G401.6 (cell line): Measurements from ENCODE around the gene GBGT1.

Source experiments
- FAIRE-seq: peaks from 2 replicates; lab custom pipeline; 2012; peaks lifted over from hg19 to GRCh38; lab: Jason Lieb, UNC

GBGT1 gene

GRCh38 chr9:133125941-133126696 lies 37.6 kb downstream of the GBGT1 start:
- no peak for FAIRE-seq

DNA sequence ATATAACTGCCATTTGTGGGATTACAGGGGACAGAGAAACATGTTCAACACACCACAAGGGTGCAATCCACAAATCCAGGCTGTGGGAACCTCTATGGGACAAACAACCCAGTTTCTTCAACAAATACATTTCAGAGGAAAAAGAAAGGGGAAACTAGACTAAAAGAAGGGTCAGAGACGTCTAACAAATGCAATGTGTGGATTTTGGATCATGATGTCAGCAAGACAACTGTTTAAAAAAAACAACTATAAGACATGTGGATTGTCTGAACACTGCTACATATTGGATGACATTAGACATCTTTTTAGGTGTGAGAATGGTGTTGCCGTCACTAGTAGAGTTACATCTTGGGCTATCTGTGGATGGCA lies 38.8 kb downstream of the GBGT1 start:
- no peak for FAIRE-seq

- no peak for FAIRE-seq
These were observed 39.4 kb downstream of the GBGT1 start for GRCh38 chr9:133124123-133124906.

GRCh38 chr9:133122935-133123611 lies 40.6 kb downstream of the GBGT1 start:
- no peak for FAIRE-seq

DNA sequence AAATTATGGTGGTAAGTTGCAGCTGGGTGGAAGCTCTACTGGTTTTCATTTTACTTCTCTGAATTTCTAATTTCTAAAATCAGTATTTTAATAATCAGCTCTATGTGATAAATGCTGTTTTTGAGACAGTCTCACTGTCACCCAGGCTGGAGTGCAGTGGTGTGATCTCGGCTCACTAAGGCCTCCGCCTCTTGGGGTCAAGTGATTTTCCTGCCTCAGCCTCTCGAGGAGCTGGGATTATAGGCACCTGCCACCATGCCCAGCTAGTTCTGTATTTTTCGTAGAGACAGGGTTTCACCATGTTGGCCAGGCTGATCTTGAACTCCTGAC lies 41.1 kb downstream of the GBGT1 start:
- FAIRE-seq, result no peak

- no peak for FAIRE-seq
These were observed 41.7 kb downstream of the GBGT1 start for GRCh38 chr9:133121915-133122550.

- no peak for FAIRE-seq
These were observed 42.4 kb downstream of the GBGT1 start, which contains the start of gene RALGDS for GRCh38 chr9:133121198-133121914. Gene RALGDS, minus strand, starts transcription at chr9:133121240. Its CDS starts 86 bp downstream, at chr9:133121154.

DNA sequence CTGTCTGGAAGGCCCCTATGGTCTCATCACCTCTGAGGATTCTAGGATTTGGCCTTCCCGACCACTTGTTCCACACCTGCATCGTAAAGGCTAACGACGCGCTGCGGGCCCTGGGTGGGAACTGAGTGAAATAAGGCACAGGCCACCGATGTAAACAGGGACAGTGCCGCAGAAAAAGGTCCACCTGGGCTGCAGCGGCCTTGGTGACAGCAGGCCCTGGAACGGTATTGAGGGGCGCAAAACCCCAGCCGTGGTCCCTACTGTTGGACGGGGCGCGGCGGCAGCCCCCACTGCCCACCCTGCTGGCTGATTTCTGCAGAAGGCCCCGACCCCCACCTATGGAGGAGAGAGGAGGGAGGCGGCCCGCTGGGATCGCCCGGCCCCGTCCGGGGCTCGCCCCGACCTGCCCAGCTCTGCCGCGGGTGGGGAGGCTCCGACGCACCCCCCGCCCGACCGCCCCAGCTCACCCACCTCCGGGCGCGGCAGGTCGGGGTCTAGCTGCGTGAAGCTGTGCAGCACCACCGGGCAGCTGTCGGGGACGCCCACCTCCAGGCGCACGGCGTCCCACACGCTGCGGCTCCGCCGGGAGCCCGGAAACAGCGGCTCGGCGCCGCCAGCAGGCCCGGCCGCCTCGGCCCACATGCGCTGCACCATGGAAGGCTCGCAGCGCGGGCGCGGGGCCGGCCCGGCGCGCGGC lies 43.1 kb downstream of the GBGT1 start:
- no peak for FAIRE-seq

GRCh38 chr9:133119846-133120500 lies 43.7 kb downstream of the GBGT1 start:
- no peak for FAIRE-seq

DNA sequence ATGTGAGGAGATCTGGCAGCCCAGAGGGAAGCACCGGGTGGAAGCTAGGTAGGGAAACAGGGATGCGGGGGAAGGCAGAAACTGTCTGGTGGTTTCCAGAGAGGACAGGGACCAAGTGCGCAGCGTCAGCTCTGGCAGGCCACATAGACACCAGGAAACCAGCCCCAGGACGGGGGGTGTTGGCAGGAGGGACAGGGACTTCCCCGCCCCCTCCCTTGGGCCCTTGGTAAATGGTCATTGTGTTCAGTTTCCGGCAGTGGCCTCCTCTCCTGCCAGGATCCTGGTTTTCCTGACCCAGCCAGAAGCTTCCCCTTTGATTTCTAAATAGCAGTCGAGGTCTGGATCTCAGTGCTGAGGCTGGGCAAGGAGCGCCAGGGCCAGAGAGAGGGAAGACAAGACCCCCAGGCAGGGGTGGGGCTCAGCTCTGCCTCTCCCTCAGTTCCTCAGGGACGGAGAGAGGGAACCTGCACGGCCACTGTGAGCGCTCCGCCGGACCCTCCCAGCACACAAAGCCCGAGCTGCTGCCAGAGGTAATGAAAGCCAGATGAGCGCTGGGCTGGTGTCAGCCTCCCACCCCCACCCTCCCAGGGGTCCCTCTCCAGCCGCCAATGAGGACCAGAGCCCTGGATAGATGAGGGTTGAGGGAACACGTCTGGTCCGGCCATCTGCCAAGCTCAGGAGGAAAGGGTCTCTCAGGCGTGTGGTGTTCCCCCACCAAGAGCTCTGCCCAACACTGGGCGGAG lies 44.4 kb downstream of the GBGT1 start:
- no peak for FAIRE-seq

DNA sequence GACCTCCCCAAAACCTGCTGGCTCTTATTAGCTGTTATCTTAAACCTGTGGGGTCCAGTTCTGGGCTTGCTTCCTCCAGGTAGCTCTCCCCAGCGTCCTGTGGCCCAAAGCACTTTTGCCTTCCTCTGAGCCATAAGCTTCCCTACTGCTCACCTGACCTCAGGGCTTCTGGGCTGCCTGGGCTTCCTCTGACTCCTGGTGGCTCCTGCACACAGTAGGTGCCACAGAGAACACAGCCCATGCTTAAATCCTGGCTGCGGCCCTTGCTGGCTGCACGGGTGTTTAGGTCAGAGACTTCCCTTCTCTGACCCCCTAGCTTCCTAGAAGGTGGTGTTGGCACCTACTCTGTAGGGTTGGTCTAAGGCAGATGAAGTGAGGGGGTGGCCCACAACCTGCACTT lies 45.1 kb downstream of the GBGT1 start:
- no peak for FAIRE-seq

DNA sequence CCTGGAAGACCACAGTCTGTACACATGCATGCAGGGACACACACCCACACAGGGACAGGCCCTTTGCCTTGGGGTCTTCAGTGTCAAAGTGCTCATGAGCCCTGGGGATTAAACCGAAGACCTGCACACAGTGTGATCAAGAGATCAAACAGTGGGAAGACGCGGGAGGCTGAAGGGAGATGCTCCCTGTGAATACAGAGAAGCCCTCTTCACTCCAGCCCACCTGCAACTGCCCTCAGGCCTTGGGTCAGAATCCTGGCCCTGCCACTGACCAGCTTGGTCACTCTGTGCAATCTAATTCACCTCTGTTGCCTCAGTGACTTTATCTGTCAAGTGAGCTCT lies 45.6 kb downstream of the GBGT1 start:
- no peak for FAIRE-seq

DNA sequence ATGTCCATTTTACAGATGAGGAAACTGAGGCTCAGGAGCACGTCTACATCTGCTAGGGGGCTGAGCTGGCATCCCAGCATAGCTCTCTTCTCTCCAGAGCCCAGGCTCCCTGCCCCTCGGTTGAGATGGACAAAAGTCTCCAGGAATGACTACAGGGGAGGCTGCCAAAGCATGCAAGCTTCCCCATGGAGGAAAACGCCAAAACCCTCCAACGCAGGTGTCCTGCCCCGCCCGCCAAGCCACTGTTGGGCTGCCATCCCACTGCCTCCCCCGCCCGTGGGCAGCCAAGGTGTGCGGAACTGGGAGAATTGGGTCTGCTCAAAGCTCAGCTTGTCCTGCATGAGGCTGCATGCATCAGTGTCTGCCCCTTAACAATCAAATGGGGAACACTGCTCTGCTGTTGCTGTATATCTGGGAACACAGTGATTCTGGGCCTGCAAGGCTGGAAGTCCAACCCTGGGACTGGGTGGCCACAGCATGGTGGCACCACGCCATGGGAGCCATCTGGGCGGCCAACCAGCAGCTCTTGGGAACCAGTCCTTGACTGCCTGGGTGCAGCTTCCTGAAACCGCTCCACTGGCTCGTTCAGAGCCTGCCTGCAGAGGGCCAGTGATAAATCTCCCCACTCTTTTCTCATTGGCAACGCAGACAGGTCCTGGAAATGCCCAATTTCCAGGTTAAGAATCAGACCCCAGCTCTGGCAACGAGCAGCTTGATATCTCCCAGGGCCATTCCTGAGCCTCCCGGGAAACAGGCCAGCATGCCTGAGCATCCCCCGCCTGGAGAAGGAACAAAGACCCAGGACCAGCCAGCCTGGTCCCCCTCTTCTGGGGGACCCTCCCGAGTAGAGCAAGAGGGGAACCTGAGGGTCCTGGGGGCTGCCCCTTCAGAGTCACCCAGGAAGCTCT lies 46.2 kb downstream of the GBGT1 start:
- no peak for FAIRE-seq

DNA sequence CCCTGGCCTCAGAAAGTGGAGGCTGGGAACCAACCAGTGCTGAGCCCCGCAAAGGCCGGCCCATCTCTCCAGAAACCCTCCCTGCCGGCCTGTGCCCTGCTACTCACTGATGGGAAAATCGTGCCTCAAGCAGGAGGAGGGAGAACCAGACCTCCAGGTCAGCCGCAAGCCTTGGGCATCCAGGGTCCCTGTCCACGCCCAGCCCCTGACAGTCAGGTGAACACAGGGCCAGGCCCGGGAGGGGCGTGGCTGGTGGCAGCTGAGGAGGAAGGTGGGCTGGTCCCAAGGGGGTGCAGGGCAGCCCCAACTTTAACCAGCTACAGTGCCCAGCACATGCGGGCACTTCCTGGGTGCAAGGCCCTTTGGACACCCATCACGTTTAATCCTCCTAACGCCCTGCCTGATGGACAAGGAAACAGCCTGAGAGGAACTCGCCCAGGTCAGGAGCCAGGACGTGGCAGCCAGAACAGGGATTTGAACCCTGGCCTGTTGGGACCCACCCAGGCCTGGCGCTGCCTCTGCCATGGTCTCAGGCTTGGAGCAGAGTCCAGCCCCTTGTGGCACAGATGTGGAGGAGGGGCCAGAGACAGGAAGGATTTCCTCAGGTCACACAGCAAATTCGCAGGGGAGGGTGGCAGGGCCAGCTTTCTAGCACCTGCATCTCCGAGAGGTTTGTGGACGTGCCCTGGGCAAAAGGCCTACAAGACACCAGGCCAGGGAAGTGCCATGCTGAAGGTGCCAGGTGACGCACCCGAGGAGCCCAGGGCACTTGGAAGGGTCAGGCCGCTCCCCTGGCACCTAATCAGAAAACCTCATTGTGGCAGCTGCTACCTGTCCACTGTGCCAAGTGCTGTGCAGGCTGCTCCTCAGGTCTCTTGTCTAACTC lies 47.1 kb downstream of the GBGT1 start:
- no peak for FAIRE-seq

GRCh38 chr9:133115604-133116345 lies 47.9 kb downstream of the GBGT1 start:
- FAIRE-seq, result no peak

GRCh38 chr9:133114886-133115603 lies 48.7 kb downstream of the GBGT1 start:
- FAIRE-seq, result no peak
